WTC11 (cell line): ENCODE data around the gene DOHH.

ENCODE experiments used
- CTCF ChIP-seq: fragments of 200-600 bp; IDR thresholded peaks from 2 replicates; pipeline ENCODE4 v1.8.0; 2022; ENCODE audit warnings: antibody characterized with exemption
- EMX1 ChIP-seq: fragments of 250-450 bp; sonication (Bioruptor Pico); IDR thresholded peaks from 2 replicates; pipeline ENCODE4 v1.8.0; 2021; ENCODE audit warnings: mild to moderate bottlenecking

DNA sequence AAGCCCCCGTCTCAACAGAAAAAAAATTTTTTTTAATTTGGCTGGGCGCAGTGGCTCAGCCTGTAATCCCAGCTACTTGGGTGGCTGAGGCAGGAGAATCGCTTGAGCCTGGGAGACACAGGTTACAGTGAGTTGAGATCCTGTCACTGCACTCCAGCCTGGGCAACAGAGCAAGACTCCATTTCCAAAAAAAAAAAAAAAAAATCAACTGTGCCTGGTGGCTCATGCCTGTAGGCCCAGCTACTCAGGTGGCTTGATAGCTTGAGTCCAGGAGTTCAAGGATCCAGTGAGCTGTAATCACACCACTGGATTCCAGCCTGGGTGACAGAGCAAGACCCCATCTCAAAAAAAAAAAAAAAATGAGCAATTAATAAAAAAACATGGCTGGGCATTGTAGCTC is 1.3 kb upstream of the DOHH start:
- TF ChIP-seq CTCF (no peak), EMX1 (CRISPR knock-in tag) (no peak)
